Mesothelial cell of epicardium (in vitro differentiated cells): Measurements from ENCODE around the gene SPDEF. TPM values are rescaled to one million over a fixed set of nuclear protein-coding genes. Genes with fewer than 3 reads are reported as not detected.

Experiments
- DNase-seq, 2 experiments: peaks; one replicate each; pipeline ENCODE4 v3.0.0; 2021; ENCODE audit warnings: low spot score in 2 of 2; ENCODE audit not compliant: unreplicated experiment in 2 of 2
- H3K27ac Mint-ChIP-seq: 2 replicates; pipeline ENCODE4 v1.8.0; 2021; ENCODE audit warnings: mixed read lengths
- H3K27me3 Mint-ChIP-seq: 2 replicates; pipeline ENCODE4 v1.8.0; 2021; ENCODE audit warnings: low read depth, mixed read lengths
- H3K36me3 Mint-ChIP-seq: 2 replicates; pipeline ENCODE4 v1.8.0; 2021; ENCODE audit warnings: mixed read lengths
- H3K4me1 Mint-ChIP-seq: 2 replicates; pipeline ENCODE4 v1.8.0; 2021; ENCODE audit warnings: mixed read lengths
- H3K4me3 Mint-ChIP-seq: 2 replicates; pipeline ENCODE4 v1.8.0; 2021; ENCODE audit warnings: mild to moderate bottlenecking, moderate library complexity, mixed read lengths
- H3K9me3 Mint-ChIP-seq: 2 replicates; pipeline ENCODE4 v1.8.0; 2021; ENCODE audit warnings: mixed read lengths
- CTCF ChIP-seq: fragments of 200-600 bp; sonication (generic); IDR thresholded peaks from one replicate; pipeline ENCODE4 v1.5.0; 2021; ENCODE audit warnings: antibody characterized with exemption; ENCODE audit not compliant: unreplicated experiment
- total RNA-seq: library from RNA; stranded (reverse); gene quantifications from 3 replicates; pipeline ENCODE4 v1.2.1, GENCODE V29; 2021

Gene SPDEF
- total RNA-seq, 1 donor from 2014 or later, result 0.34 TPM

- Mint-ChIP-seq H3K27ac (no peak overlapping the region), H3K9me3 (no peaks in the 10 kb centered on the region), H3K4me3 (no peak overlapping the region), H3K36me3 (no peaks in the 10 kb centered on the region), H3K27me3 (no peaks in the 10 kb centered on the region), H3K4me1 (peaks cover 3% of the 10 kb centered on the region)
- TF ChIP-seq CTCF, result no peak
- DNase-seq, result no peak
These were observed 20.3 kb upstream of the SPDEF start for GRCh38 chr6:34576286-34576955.

GRCh38 chr6:34575326-34575725 lies 19.2 kb upstream of the SPDEF start:
- no peaks in the 10 kb centered on the region for H3K9me3 Mint-ChIP-seq
- no peak overlapping the region for H3K4me3 Mint-ChIP-seq
- no peak for TF ChIP-seq CTCF
- DNase-seq, result no peak
- H3K27me3 Mint-ChIP-seq, result no peaks in the 10 kb centered on the region
- no peak overlapping the region for H3K27ac Mint-ChIP-seq
- no peaks in the 10 kb centered on the region for H3K36me3 Mint-ChIP-seq
- peaks cover 3% of the 10 kb centered on the region for H3K4me1 Mint-ChIP-seq

DNA sequence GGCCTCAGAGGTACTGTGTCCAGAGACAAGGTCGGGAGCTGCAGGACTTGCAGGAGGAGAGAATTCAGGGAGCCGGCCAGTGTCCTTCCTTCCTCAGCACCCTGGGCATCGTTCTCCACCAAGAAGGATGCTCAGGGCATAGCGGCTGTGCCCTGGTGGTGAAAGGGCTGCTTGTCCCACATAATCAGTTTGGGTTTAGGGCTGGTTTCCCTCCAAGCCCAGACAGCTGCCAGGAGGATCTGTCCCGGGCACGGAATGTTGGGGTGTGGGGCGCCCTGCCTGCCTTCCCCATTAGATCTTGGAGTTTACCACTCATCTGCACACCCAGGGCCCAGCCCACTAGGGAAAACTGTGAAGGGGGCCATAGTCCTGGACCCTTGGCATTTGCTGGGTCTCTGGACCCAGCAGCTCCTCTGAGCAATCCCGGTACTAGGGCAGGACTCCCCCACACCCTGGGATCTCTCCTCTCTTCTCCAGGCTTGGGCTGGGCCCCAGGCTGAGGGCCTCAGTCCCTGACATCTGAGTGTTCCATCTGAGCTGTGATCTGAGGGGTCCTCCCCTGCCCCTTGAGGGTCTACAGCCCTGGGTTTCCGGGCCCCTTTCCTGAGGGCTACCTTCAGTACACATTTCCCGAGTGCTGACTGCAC lies 18.6 kb upstream of the SPDEF start:
- no peak for TF ChIP-seq CTCF
- Mint-ChIP-seq H3K9me3 (no peaks in the 10 kb centered on the region), H3K4me3 (no peak overlapping the region), H3K27me3 (no peaks in the 10 kb centered on the region), H3K36me3 (no peaks in the 10 kb centered on the region), H3K27ac (no peak overlapping the region), H3K4me1 (peaks cover 3% of the 10 kb centered on the region)
- DNase-seq, result no peak

- Mint-ChIP-seq H3K4me1 (peaks cover 3% of the 10 kb centered on the region), H3K9me3 (no peaks in the 10 kb centered on the region), H3K27me3 (no peaks in the 10 kb centered on the region), H3K36me3 (no peaks in the 10 kb centered on the region), H3K27ac (no peak overlapping the region), H3K4me3 (no peak overlapping the region)
- TF ChIP-seq CTCF, result no peak
- no peak for DNase-seq
These were observed 17.5 kb upstream of the SPDEF start for GRCh38 chr6:34573567-34574183.

GRCh38 chr6:34572585-34572984 lies 16.5 kb upstream of the SPDEF start:
- no peak overlapping the region for H3K4me3 Mint-ChIP-seq
- no peak for TF ChIP-seq CTCF
- peaks cover 3% of the 10 kb centered on the region for H3K4me1 Mint-ChIP-seq
- no peaks in the 10 kb centered on the region for H3K27me3 Mint-ChIP-seq
- no peak overlapping the region for H3K27ac Mint-ChIP-seq
- H3K36me3 Mint-ChIP-seq, result no peaks in the 10 kb centered on the region
- no peak for DNase-seq
- H3K9me3 Mint-ChIP-seq, result no peaks in the 10 kb centered on the region
